HG03460 (cell line): Measurements from ENCODE around the gene SMAD5.

Experiments used
- ATAC-seq: cut with Tn5 transposase; IDR thresholded peaks from one replicate; pipeline ENCODE4 v1.9.1; 2021; ENCODE audit not compliant: unreplicated experiment

SMAD5 gene

DNA sequence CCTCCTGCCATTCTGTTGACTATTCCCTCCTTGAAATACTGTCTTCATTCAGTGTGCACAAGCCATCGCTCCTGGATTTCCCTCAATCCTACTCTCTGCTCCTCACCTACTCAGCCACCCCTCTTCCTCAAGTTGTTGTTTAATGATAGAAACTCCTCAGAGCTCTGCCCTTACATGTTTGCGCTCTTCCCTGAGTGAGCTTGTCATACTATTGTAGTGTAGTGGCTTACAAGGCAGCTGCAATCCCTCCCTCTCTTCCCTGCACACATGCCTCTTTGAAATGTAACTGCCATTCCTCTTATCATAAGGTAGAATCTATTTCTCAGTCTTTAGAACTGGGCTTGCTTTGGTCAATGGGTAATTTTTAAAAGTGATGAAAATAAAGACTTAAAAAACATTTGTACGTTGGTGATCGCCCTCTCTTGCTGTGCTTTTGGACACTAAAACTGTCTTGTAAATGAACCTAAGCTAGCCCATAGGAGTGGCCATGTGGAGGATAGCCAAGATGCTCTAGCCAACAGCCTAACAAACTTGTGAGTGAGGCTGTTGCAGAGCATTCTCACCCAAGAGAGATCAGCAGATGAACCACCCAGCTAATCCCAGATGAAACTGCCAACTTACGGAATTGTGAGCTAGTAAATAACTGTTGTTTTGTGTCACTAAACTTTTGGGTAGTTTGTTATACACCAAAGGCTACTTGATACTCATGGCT, 18.1 kb upstream of the SMAD5 start:
- ATAC-seq: no peak

- no peak for ATAC-seq
Observed at GRCh38 chr5:136115183-136115865, 17.3 kb upstream of the SMAD5 start.

- no peak for ATAC-seq
Observed at GRCh38 chr5:136120529-136120928, 12.1 kb upstream of the SMAD5 start.

- no peak for ATAC-seq
Observed at GRCh38 chr5:136123236-136123768, 9.3 kb upstream of the SMAD5 start.

GRCh38 chr5:136127560-136127959, 5.1 kb upstream of the SMAD5 start:
- no peak for ATAC-seq

GRCh38 chr5:136128481-136128880, 4.2 kb upstream of the SMAD5 start:
- ATAC-seq: no peak

GRCh38 chr5:136129445-136129844, 3.2 kb upstream of the SMAD5 start:
- no peak for ATAC-seq

DNA sequence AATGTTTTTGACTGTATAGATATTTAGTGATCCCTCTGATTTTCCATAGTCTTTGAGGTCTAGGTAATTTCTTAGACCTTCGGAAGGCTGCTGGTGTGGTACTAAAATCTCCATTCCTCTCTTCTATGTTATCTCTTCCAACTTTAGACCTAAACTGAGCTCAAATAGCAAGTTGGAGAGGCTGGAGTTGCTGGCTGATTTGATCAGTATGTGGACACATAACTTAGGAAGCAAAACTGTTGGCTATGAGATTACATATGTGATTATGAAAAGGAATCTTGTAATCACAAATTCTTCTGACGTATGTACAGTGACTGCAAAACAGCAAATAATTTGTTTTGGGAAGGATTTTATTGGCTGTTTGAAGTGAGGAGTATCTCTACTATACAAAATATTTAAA, 2.1 kb upstream of the SMAD5 start:
- no peak for ATAC-seq

- peak; percentile 11 for ATAC-seq
Observed at GRCh38 chr5:136132087-136132486, 558 bp upstream of the SMAD5 start.

DNA sequence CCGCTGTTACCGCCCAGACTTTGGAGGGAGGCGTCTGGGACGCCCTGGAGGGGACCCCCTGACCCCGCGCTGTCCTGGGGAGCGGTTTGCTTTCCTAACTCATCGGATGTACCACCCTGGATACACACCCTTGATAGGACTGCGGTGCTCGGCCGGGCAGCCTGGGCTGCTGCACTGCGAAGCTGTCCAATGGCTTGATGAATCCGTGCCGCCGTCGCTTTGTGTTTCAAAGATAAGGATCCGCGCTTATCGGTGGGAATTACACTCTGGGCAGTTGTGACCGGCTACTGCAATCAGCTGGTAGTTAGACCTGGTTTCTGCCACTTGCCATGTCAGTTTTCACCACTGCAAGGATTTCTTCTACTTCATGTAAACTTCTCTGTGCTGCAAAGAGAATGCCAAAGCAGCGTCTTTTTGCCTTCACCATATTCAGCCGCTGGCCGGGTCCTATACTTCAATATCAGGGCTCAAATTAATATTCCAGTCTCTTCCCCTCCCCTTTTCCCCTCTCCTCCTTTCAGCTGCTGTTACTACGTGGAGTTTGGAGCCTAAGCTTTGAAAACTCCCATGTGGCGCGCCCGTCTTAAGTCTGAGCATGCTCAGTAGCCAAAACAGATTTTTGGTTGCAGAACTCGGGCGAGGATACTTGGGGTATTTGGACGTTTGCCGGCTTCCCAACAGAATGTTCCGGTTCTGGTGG, 727 bp downstream of the SMAD5 start:
- peak; percentile 30 for ATAC-seq

DNA sequence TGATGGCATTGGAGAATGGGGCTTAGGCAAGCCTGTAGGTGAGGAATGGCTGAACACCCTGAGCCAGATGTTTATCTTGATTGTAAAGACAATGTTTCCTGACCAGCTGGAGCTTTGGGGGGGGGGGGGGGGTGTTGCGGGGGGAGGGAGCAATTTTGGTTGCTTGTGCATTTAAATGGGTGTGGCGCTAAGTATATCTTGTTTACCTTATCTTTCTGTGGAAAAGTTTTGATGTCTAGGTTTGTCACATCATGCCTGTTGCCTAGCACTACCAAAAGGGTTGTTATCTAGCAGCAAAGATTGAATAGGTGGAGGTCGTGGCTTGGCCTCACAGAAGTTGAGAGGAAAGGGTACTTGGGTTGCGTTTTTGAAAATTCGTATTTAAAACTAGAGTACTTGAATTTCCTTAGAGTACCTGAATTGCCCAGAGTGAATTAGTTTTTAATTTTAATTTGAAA, 1.3 kb downstream of the SMAD5 start:
- no peak for ATAC-seq

DNA sequence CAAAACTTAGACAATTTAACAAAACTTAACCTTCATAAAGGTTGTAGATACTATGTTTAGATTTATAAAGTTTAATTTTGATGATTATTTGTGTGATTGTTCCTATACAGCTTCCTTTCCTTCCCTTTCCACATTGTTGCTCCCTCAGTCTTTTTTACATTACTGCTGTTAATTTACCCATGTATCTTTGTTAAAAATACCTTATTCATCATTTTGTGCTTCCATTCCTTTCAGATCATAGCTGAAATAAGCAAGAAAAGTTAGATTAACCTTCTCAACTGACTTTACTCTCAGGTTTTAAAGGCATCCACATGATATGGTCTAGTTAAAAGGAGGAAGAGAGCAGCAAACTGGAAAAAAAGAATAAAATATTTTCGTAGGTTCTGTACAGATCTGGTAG, 2.0 kb downstream of the SMAD5 start:
- ATAC-seq: no peak

DNA sequence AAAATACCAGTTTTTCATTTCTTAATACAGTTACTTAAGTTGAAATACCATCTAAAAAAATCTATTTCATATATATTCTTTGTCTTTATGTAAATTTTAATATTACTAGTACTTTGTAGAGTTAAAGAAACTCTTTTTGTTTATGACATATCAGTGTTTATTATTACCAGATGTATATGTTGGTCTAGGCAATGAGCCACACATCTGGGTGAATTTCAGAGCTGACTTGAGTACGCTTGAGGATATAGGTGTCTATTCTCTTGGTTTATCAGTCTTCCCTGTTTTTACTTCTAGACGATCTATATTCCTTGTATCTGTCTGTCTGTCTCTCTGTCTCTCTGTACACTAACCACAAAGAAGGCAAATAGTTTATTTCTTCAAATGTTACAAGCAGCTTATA, 2.9 kb downstream of the SMAD5 start:
- ATAC-seq: no peak

GRCh38 chr5:136137497-136138220, 5.0 kb downstream of the SMAD5 start:
- ATAC-seq: no peak

DNA sequence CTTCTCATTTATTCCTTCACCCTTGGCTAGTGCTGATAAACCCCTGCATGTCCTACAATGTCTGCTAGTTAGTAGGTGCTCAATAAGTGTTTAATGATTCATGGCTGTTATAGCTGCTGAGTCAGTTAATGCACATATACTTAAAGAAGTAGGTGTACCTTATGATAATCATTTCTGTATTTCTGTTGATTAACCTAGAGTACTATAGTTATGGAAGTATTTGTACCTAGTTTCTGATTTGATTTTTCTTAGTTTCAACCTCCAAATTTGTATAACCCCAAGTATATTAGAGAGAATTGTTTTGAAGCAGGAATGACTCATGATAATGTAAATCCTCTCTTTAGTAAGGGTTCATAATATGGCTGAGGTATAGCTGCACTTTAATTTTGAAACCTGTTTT, 8.9 kb downstream of the SMAD5 start:
- ATAC-seq: peak; percentile 76

DNA sequence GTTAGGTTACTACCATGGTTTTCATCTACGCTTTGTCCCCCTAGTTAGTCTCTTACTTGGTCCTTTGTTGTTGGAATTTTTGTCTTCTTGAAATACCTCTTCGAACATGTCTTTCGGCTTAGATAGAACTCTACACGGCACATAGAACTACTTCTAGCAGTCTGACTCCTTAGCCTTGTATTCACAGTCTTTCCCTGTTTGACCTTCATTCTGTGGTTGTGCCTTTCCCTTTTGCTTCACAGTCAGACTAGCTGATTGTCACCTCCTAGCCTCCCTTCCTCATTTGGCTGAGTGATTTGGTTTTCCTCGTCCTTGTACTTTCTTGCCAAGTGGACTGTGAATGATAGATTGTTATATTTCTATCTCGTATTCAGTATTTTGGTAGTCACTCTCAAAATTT, 10.7 kb downstream of the SMAD5 start:
- ATAC-seq: no peak

GRCh38 chr5:136143763-136144162, 11.1 kb downstream of the SMAD5 start:
- no peak for ATAC-seq

DNA sequence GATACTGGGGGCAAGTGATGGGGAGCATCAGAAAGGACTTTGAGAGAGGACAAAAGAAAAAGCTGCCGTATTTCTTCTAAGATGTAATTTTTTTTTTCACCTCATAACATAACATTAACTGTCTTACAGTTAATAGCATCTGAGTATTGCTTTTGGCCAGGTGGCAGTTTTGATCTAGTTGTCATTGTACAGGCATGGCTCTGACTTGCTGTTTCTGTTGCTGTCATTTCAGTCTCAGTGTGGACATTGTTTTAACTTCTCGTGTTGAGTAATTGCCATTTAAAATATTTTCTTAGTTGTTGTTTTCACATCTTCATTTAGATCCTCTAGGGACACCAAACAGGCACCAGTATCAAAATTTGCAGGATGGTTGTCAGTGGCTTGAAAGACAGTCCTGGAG, 12.4 kb downstream of the SMAD5 start:
- ATAC-seq: peak; percentile 61

DNA sequence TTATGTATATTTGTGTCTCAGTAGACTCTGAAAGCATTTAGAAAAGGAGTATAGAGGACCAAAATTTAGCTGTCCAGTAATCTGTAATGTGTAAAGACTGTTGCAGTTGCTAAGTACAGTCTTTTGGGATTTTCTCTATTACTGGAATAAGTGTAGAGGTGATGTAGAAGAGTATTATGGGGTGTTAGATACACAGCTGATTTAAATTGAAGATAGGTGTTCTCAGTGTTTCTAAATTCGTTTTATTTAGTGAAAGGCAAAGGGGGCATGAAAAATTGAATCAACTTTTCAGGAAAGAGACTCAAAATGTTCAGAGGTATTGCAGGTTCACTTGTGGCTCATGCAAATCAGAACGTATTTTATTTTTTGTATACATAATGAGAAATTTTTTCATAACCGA, 13.6 kb downstream of the SMAD5 start:
- no peak for ATAC-seq

DNA sequence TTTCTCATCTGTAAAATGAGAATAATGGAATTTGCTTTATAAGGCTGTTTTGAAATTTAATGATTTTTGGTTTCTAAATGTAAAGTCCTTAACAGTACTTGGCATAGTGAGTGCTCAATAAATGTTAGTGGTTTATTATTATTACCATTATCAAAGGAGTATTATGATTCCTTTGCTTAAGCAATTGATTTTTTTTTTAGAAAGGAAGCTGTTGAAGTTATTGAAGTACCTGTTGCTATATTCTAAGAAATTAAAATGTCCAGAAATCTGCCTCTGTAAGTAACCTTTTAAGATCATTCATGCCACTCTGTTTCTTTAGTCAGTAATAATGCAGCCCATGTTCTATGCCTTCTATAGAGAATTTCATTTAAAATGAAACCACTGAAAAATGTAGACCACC, 15.0 kb downstream of the SMAD5 start:
- ATAC-seq: no peak

DNA sequence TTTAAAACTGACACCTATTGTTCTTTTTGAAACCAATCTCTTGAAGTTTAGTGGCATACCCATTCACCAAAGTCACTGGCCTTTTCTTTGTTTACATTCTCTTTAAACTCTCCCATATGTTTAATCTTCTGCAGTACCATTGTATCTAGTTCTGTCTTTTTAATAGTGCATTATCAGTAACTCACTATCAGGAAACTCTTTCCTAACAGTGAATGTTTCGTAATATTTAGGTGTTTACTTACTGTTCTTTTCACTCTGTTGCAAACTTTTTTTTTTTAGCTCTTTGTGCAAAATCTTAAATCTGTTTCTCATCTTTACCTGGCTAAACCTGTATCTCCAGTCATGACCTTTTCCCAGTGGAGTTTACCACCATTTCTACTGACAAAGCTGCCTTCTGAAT, 17.2 kb downstream of the SMAD5 start:
- no peak for ATAC-seq
